HUES6 (cell line): ENCODE data around the gene HCN4.
"Not testable (repeated sequence)": the region's sequence is repeated elsewhere in the genome, so short reads cannot be mapped to it uniquely, and the experiment has no call there.

Experiments
- H3K27ac ChIP-seq: 2 replicates; pipeline ENCODE4 v1.7.0; 2013; ENCODE audit warnings: low read depth, mild to moderate bottlenecking, low read length, inconsistent platforms
- H3K27me3 ChIP-seq: 2 replicates; pipeline ENCODE4 v1.6.1; 2013; ENCODE audit warnings: low read length; ENCODE audit not compliant: control insufficient read depth, insufficient read depth
- H3K36me3 ChIP-seq: 2 replicates; pipeline ENCODE4 v1.6.1; 2013; ENCODE audit warnings: low read length; ENCODE audit not compliant: control insufficient read depth, insufficient read depth
- H3K4me1 ChIP-seq: 2 replicates; pipeline ENCODE4 v1.6.1; 2013; ENCODE audit warnings: low read length; ENCODE audit not compliant: control insufficient read depth, insufficient read depth
- H3K4me3 ChIP-seq: 2 replicates; pipeline ENCODE4 v1.5.1; 2013; ENCODE audit warnings: low read depth, low read length
- H3K9ac ChIP-seq: one replicate; pipeline ENCODE4 v1.6.1; 2013; ENCODE audit warnings: mild to moderate bottlenecking, low read length
- H3K9me3 ChIP-seq: 2 replicates; pipeline ENCODE4 v1.6.1; 2013; ENCODE audit warnings: low read depth, low read length; ENCODE audit not compliant: control insufficient read depth, insufficient read depth

HCN4 gene

DNA sequence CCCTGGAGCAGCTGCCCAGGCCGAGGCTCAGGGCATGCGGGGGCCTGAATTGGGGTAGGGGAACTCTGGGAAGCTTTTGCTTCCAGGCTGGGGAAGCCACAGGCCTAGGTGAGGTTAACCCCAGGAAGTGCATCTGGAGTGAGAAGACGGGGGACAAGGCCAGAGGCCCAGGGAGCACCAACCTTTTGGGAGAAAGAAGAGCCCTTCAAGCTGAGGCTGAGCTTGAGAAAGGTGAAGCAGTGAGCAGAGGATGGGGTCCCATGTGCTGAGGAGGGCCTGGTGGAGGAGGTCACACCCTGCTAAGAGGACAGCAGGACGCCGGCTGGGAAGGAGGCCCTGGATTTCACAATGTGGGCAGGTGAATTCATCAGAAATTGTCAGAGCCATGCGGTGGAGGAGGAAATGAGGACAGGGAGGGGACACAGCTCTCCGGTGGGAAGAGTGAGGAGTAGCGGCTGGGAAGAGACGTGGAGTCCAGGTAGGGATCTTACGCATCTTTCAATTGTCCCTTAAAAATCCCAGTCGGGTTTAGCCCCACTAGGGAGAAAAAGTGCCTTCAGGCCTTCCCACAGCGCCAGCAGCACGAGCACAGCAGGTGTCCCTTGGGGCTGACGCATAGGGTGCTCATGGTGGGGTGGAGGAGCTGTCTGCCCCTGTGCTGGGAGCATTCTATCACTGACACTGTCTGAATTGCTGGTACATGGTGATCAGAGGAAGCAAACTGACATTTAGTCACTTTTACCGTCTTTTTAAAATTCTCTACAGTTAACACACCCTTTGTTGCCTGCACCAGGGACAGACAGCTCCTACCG, 50.9 kb downstream of the HCN4 start:
- H3K27ac ChIP-seq, result no peak overlapping the region
- no peaks in the 10 kb centered on the region for H3K36me3 ChIP-seq
- H3K9me3 ChIP-seq, result no peaks in the 10 kb centered on the region
- peaks cover 7% of the 10 kb centered on the region; the same call in 1 of the 2 replicates for H3K4me1 ChIP-seq
- 0 out of 2 replicates have a peak, but pooled peaks cover 3% of the 10 kb centered on the region for H3K27me3 ChIP-seq
- no peak overlapping the region for H3K9ac ChIP-seq
- H3K4me3 ChIP-seq, result no peak overlapping the region

- no peaks in the 10 kb centered on the region for H3K9me3 ChIP-seq
- H3K9ac ChIP-seq, result no peak overlapping the region
- no peaks in the 10 kb centered on the region for H3K36me3 ChIP-seq
- no peak overlapping the region for H3K4me3 ChIP-seq
- H3K4me1 ChIP-seq, result peaks cover 7% of the 10 kb centered on the region; the same call in 1 of the 2 replicates
- no peak overlapping the region for H3K27ac ChIP-seq
- no peaks in the 10 kb centered on the region for H3K27me3 ChIP-seq
These were observed 54.9 kb downstream of the HCN4 start for GRCh38 chr15:73313861-73314260.

DNA sequence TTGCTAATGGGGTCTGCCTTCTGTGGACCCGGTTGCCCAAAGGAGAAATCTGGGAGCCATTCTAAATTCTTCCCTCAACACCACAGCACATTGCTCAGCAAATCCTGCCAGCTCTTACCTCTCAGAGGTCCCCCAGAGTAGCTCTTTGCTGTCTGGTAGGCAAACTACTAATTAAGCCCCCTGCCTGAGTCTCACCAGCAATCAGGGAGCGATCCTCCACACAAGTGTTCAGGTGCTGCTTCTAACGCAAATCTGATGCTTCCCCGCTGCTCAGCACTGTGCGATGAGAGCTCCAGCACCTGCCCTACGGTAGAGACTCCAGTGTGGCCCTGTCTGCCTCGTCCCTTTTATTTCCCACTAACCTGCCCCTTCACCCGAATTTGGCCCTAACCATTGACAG, 60.5 kb downstream of the HCN4 start:
- Histone ChIP-seq H3K27ac (no peak overlapping the region), H3K36me3 (peaks cover 6% of the 10 kb centered on the region), H3K4me3 (no peak overlapping the region), H3K27me3 (no peaks in the 10 kb centered on the region), H3K4me1 (no peaks in the 10 kb centered on the region), H3K9ac (no peak overlapping the region), H3K9me3 (no peaks in the 10 kb centered on the region)

DNA sequence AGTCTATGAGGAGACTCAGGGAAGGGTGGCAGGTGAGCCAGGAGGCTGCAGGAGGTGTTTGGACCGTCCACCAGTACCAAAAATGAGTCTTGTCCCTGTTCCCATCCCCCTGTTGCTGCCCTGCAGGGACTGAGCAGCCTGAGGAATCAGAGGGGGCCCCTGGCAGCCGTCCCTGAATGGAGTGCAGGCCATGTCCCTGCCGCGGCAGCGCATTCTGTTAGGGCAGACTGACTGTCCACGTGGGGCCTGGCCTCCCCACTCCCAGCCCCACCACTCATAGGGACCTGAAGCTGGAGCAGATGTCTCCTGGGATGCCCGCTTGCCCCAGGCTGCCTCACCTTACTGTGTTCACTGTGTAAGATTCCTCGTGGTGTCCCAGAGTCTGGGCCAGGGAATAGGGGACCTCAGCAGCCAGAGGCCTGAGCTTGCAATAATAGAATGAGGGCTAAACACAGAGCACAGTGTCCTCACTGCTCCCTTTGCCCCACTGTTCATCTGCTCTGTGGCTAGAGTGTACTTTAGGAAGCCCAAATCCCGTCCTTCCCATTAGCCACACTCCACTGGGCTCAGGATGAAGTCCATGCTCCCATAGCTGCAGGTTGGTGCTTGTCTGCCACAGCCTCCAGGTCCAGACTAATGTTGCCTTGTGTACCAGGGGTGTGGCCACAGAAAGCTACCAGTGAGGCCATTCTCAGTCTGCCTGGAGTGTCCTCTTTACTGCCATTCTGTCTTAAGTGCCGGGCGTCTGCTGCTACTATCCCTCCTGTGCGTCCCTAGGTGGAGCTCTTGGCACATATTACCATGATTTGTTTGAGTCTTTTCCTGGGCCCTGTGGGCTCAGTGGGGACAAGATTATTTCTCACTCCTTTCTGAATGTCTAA, 63.2 kb downstream of the HCN4 start:
- H3K9me3 ChIP-seq, result no peaks in the 10 kb centered on the region
- no peak overlapping the region for H3K27ac ChIP-seq
- H3K4me3 ChIP-seq, result no peak overlapping the region
- peaks cover 29% of the 10 kb centered on the region for H3K36me3 ChIP-seq
- H3K9ac ChIP-seq, result no peak overlapping the region
- H3K27me3 ChIP-seq, result no peaks in the 10 kb centered on the region
- H3K4me1 ChIP-seq, result no peaks in the 10 kb centered on the region

- no peaks in the 10 kb centered on the region for H3K9me3 ChIP-seq
- H3K9ac ChIP-seq, result no peak overlapping the region
- H3K27me3 ChIP-seq, result no peaks in the 10 kb centered on the region
- no peak overlapping the region for H3K4me3 ChIP-seq
- H3K27ac ChIP-seq, result no peak overlapping the region
- H3K4me1 ChIP-seq, result no peaks in the 10 kb centered on the region
- H3K36me3 ChIP-seq, result peaks cover 40% of the 10 kb centered on the region
These were observed 65.1 kb downstream of the HCN4 start for GRCh38 chr15:73303636-73304035.

DNA sequence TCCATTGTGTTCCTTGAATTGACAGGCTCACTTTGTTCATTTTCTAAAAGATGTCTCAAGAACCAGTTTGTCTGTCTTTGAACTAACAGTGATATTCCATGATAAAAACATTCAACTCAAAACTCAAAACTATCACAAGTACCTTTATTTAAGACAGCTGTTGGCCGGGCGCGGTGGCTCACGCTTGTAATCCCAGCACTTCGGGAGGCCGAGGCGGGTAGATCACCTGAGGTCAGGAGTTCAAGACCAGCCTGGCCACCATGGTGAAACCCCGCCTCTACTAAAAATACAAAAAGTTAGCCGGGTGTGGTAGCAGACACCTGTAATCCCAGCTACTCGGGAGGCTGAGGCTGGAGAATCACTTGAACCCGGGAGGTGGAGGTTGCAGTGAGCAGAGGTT, 68.5 kb downstream of the HCN4 start:
- not testable (repeated sequence) for H3K27ac ChIP-seq

DNA sequence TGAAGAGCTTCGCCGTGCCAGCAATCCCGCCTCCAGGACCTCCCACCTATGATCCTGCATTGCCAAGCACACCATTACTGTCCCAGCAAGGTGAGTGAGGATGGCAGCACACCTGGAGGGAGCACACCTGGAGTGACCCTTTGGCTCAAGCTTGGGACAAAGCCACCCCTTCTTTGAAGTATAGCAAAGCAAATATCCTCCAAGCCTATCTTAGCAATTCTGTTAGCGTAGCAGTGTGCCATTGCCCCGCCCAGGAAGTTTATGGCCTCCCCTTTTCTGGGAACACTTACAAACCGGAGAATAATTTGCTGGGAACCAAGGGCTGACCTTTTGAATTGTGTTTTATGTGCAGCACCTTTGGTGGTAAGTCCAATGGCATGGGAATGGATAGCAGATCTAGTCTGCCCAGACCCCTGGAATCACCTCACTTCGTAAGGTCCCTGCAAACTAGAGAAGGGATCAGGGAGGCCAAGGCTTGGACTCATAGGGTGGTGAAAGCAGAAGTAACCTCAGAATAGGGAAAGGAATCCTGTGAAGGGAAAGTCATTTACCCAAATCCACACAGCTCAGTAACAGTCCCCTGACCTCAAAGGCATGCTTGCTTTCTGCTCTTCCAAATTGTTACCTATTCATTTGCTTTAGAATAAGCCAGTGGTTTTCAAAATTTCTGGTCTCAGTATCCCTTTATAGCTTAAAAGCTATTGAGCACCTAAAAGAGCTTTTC, 70.1 kb downstream of the HCN4 start:
- peaks cover 54% of the 10 kb centered on the region for H3K36me3 ChIP-seq
- H3K27ac ChIP-seq, result no peak overlapping the region
- H3K4me1 ChIP-seq, result no peaks in the 10 kb centered on the region
- no peak overlapping the region for H3K4me3 ChIP-seq
- no peak overlapping the region for H3K9ac ChIP-seq
- no peaks in the 10 kb centered on the region for H3K9me3 ChIP-seq
- no peaks in the 10 kb centered on the region for H3K27me3 ChIP-seq

More for the DNA sequence above, 68.5 kb downstream of the HCN4 start:
- not testable (repeated sequence) for H3K4me1 ChIP-seq, H3K9ac ChIP-seq, H3K27me3 ChIP-seq, H3K9me3 ChIP-seq, H3K4me3 ChIP-seq
- peaks cover 53% of the 10 kb centered on the region for H3K36me3 ChIP-seq

DNA sequence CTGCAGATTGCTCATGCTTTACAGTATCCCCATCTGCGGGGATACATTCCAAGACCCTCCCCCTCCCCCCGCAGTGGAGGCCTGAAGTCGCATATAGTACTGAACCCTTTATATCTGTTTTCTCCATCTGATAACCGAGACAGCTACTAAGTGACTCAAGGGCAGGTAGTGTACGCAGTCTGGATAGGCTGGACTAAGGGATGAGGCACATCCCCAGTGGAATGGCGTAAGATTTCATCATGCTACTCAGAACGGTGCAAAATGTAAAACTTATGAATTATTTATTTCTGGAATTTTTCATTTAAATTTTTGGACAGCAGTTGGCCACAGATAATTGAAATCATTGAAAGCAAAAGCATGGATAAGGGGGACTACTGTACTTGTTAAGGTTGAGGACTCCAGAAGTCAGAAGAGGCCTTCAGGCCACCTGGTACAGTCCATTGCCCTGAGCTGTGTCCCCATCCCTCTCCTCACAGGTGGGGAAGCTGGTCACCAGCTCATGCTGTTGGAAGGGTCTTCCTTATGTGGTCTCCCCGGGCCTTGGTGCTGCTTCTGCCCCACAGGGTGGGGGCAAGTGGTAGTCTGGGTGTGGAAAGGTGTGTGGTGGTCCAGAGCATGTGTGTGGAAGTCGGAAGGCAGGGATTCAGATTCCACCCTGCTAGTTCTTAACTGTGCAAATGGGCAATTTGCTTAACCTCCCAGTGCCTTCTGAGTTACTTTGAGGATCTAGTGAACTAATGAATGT, 72.0 kb downstream of the HCN4 start:
- Histone ChIP-seq H3K36me3 (peaks cover 43% of the 10 kb centered on the region), H3K27me3 (no peaks in the 10 kb centered on the region), H3K27ac (no peak overlapping the region), H3K4me3 (no peak overlapping the region), H3K9me3 (no peaks in the 10 kb centered on the region), H3K4me1 (no peaks in the 10 kb centered on the region), H3K9ac (no peak overlapping the region)

- Histone ChIP-seq H3K9ac (no peak overlapping the region), H3K27me3 (no peaks in the 10 kb centered on the region), H3K4me3 (no peak overlapping the region), H3K27ac (no peak overlapping the region), H3K36me3 (peaks cover 37% of the 10 kb centered on the region), H3K4me1 (no peaks in the 10 kb centered on the region), H3K9me3 (no peaks in the 10 kb centered on the region)
These were observed 73.0 kb downstream of the HCN4 start for GRCh38 chr15:73295630-73296286.

DNA sequence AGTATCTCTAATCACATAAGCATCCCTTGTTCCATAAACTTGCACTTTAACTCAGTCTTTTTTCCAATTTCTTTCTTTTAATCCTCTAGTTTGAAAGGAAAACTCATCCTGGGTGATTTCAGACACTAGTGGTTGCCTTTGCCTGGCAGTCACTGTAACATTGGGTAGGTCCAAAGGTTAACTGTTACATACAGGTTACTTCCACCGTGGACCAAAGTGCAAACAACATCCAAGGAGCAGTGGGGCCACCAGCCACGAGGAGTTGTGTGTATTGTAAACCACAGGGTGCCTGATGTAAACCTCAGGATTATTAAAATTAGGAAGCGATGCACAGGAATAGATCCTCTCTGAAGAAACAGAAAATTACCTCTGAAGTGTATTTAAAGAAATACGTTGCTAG, 75.0 kb downstream of the HCN4 start:
- peaks cover 38% of the 10 kb centered on the region for H3K36me3 ChIP-seq
- no peaks in the 10 kb centered on the region for H3K4me1 ChIP-seq
- H3K27me3 ChIP-seq, result no peaks in the 10 kb centered on the region
- H3K9me3 ChIP-seq, result no peaks in the 10 kb centered on the region
- H3K4me3 ChIP-seq, result no peak overlapping the region
- no peak overlapping the region for H3K9ac ChIP-seq
- no peak overlapping the region for H3K27ac ChIP-seq
